Measurements from ENCODE around the gene MAD1L1.

The MAD1L1 gene

GRCh38 chr7:2049111-2049781, 183.5 kb downstream of the MAD1L1 start:
- TF ChIP-seq, protein P1, sequence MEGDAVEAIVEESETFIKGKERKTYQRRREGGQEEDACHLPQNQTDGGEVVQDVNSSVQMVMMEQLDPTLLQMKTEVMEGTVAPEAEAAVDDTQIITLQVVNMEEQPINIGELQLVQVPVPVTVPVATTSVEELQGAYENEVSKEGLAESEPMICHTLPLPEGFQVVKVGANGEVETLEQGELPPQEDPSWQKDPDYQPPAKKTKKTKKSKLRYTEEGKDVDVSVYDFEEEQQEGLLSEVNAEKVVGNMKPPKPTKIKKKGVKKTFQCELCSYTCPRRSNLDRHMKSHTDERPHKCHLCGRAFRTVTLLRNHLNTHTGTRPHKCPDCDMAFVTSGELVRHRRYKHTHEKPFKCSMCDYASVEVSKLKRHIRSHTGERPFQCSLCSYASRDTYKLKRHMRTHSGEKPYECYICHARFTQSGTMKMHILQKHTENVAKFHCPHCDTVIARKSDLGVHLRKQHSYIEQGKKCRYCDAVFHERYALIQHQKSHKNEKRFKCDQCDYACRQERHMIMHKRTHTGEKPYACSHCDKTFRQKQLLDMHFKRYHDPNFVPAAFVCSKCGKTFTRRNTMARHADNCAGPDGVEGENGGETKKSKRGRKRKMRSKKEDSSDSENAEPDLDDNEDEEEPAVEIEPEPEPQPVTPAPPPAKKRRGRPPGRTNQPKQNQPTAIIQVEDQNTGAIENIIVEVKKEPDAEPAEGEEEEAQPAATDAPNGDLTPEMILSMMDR (IDR thresholded peaks at IDR 0.05; ENCODE audit: borderline replicate concordance, insufficient read depth, low read depth, low read length) = no peak

GRCh38 chr7:2048531-2048930, 184.2 kb downstream of the MAD1L1 start:
- TF ChIP-seq, protein P1 (IDR thresholded peaks at IDR 0.05; ENCODE audit: borderline replicate concordance, insufficient read depth, low read depth, low read length) = no peak
- H3K4me3 ChIP-seq (ENCODE audit: low read depth, low read length) = no peak overlapping the region

More at GRCh38 chr7:2049111-2049781, 183.5 kb downstream of the MAD1L1 start:
- no peak overlapping the region for H3K4me3 ChIP-seq (ENCODE audit: low read depth, low read length)

DNA sequence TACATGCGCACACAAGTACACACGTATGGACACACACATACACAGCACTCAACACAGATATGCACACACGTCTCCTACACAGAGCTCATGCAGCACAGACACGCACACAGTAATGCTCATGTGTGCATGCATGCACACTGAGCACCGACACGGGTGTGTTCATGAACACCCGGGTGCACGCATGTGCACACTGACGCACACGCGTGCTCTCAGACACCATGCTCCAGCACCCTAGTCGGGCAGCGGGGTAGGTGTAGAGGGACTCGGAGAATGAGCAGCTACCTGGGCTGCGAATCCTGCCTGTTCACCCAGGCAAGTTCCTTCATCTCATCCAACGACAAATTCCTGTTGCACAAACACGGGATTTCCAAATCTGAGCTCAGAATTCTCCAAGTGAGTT, 184.7 kb downstream of the MAD1L1 start:
- no peak overlapping the region for H3K4me3 ChIP-seq (ENCODE audit: low read depth, low read length)
- TF ChIP-seq, protein P1 (IDR thresholded peaks at IDR 0.05; ENCODE audit: borderline replicate concordance, insufficient read depth, low read depth, low read length) = no peak

DNA sequence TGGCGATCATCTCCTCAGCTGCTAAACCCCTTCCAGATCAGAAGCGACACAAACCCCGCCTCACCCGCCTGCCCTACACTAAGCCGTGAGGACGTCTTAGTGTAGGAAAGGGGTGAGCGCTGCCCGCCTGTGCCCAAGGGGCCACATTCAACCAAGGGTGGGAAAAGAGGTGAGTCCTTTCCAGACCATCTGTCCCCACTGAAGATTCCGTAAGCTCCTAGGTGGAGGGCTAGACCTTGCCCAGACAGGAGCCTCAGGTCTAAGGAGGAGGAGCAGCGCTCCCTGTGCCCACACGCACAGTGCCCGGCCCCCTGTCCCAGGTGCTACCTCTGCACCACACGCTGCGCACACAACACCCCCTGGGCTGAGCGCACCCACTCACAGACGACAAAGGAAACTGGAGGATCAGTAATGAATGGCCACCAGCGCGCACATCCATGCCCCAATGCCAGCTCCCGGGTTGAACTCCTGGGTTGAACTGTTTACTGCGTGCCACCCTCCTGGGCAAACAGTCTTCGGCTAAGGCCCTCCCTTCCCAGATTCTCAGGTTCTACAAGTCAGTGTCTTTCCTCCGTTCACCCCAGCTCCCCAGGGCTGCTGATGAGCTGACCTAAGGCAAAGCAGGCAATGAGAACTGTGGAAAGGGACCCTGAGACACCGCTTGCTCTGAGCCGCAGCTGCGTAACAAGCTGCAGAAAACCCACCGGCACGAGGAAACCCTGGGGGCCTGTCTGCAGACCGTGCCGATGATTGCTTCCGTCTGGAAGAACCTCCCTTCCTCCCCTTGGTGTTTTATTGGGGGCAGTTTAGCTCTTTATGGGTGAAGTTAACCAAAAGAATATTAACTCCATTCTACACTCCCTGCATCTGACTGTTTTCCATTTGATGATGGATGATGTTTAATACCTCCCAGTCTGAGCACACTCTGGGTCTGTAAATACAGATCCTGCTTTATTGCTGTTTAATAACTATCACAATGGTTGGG, 185.9 kb downstream of the MAD1L1 start:
- H3K4me3 ChIP-seq (ENCODE audit: low read depth, low read length) = no peak overlapping the region
- TF ChIP-seq, protein P1 (IDR thresholded peaks at IDR 0.05; ENCODE audit: borderline replicate concordance, insufficient read depth, low read depth, low read length) = no peak

DNA sequence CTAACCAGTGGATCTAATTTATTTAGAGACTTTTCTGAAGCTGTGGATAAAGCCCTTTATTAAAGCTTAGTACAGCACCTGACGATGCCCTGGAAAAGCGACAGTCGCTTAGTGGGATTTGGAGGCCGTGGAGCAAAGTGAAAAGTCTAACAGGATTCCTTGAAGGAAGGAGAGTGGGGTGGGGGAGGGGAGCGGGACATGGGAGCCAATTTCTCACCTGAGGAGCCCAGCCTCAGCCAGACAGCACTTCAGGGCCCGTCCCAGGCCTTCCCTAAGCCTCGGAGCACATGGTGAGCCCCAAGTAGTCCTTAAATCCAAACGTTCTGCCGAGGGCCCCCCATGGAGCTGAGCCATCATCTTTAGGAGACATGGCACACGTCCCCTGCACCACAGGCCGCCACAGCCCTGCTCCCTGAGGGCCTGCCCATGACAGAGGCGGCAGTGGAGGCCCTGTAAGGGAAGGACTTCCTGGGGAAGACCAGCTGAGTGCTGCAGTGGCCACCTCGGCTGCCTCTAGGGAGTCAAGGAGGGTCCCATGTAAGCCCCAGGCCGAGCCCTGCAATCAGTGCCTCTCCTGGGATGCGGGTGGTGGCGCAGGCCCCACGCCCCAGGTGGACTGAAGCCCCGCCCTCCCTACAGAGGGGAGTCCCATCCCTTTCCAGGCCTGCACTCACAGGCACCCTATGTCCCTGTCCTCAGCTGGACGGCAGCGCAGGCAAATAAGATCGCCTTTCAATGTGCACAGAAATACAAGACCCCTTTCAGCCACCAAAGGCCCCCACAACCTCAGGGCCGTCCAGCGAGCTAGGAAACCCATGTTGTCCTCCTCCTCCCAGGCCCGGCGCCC, 187.0 kb downstream of the MAD1L1 start:
- H3K4me3 ChIP-seq (ENCODE audit: low read depth, low read length) = no peak overlapping the region
- TF ChIP-seq, protein P1 (IDR thresholded peaks at IDR 0.05; ENCODE audit: borderline replicate concordance, insufficient read depth, low read depth, low read length) = no peak

- no peak overlapping the region for H3K4me3 ChIP-seq (ENCODE audit: low read depth, low read length)
- TF ChIP-seq, protein P1 (IDR thresholded peaks at IDR 0.05; ENCODE audit: borderline replicate concordance, insufficient read depth, low read depth, low read length) = no peak
Measured at GRCh38 chr7:2044883-2045471, 187.8 kb downstream of the MAD1L1 start.
